ENCODE results near the gene KCNMB2.
"Not testable (repeated sequence)": the region's sequence is repeated elsewhere in the genome, so short reads cannot be mapped to it uniquely, and the experiment has no call there.

Gene KCNMB2

GRCh38 chr3:178538056-178538455 lies 1.8 kb downstream of the KCNMB2 start:
- no peak overlapping the region for H3K27ac Mint-ChIP-seq
- H3K9me3 Mint-ChIP-seq = no peaks in the 10 kb centered on the region
- H3K27me3 Mint-ChIP-seq = peaks cover 33% of the 10 kb centered on the region
- no peak overlapping the region for H3K4me3 Mint-ChIP-seq
- peaks cover 1% of the 10 kb centered on the region for H3K36me3 Mint-ChIP-seq
- H3K4me1 Mint-ChIP-seq = peaks cover 7% of the 10 kb centered on the region

DNA sequence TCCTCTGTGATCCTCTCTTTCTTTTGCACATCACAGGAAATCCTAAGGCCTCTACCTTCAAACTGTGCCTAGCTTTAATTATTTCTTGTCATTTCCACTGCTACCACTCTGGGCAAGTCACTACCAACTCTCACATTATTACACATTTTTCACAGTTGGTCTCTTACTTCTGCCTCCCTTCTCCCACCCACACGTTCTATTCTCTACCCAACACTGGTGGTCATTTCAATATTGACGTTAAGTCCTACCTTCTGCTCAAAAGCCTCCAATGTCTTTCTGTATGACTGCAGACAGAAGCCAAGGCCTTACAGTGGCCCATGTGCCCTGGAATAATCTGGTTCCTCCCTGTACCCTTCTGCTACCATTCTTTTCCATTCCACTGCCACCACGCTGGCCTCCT lies 3.9 kb downstream of the KCNMB2 start:
- no peaks in the 10 kb centered on the region for H3K9me3 Mint-ChIP-seq
- H3K4me3 Mint-ChIP-seq = no peak overlapping the region
- H3K27ac Mint-ChIP-seq = no peak overlapping the region
- H3K27me3 Mint-ChIP-seq = peaks cover 34% of the 10 kb centered on the region
- peaks cover 7% of the 10 kb centered on the region for H3K4me1 Mint-ChIP-seq
- peaks cover 1% of the 10 kb centered on the region for H3K36me3 Mint-ChIP-seq

GRCh38 chr3:178545337-178545736 lies 9.1 kb downstream of the KCNMB2 start:
- Mint-ChIP-seq H3K27ac (no peak overlapping the region), H3K4me1 (no peaks in the 10 kb centered on the region), H3K9me3 (no peaks in the 10 kb centered on the region), H3K36me3 (peaks cover 1% of the 10 kb centered on the region), H3K27me3 (peaks cover 13% of the 10 kb centered on the region), H3K4me3 (no peak overlapping the region)

- peaks cover 1% of the 10 kb centered on the region for H3K36me3 Mint-ChIP-seq
- peaks cover 13% of the 10 kb centered on the region for H3K27me3 Mint-ChIP-seq
- H3K9me3 Mint-ChIP-seq = no peaks in the 10 kb centered on the region
- H3K27ac Mint-ChIP-seq = no peak overlapping the region
- H3K4me1 Mint-ChIP-seq = no peaks in the 10 kb centered on the region
- no peak overlapping the region for H3K4me3 Mint-ChIP-seq
Measured at GRCh38 chr3:178546079-178546478, 9.8 kb downstream of the KCNMB2 start.

GRCh38 chr3:178549426-178549825 lies 13.2 kb downstream of the KCNMB2 start:
- H3K27me3 Mint-ChIP-seq, H3K4me1 Mint-ChIP-seq, H3K4me3 Mint-ChIP-seq, H3K27ac Mint-ChIP-seq, H3K9me3 Mint-ChIP-seq, H3K36me3 Mint-ChIP-seq: not testable (repeated sequence)

DNA sequence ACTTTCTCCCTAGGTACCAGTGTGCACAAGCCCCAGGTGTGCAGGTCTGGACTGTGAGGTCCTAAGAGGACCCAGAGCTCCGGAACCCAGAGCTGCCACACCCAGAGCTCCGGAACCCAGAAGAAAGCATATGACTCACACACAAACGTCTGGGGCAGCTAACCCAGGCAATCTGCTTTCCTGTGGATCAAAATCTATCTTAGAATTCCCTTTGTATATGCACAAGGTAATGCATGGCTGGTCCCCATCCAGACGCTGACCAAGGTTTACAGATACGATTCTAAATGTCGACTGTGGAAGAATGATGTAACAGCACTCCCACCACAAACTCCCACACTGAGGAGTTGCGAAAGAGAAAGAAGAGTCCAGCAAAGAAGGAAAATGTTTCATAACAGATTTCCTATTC lies 15.7 kb downstream of the KCNMB2 start:
- Mint-ChIP-seq H3K36me3 (no peaks in the 10 kb centered on the region), H3K9me3 (no peaks in the 10 kb centered on the region), H3K27me3 (peaks cover 8% of the 10 kb centered on the region), H3K27ac (no peak overlapping the region), H3K4me1 (no peaks in the 10 kb centered on the region), H3K4me3 (no peak overlapping the region)

- no peaks in the 10 kb centered on the region for H3K27me3 Mint-ChIP-seq
- H3K27ac Mint-ChIP-seq = no peak overlapping the region
- no peaks in the 10 kb centered on the region for H3K4me1 Mint-ChIP-seq
- H3K9me3 Mint-ChIP-seq = no peaks in the 10 kb centered on the region
- H3K4me3 Mint-ChIP-seq = no peak overlapping the region
- no peaks in the 10 kb centered on the region for H3K36me3 Mint-ChIP-seq
Measured at GRCh38 chr3:178558637-178559036, 22.4 kb downstream of the KCNMB2 start.

- Mint-ChIP-seq H3K4me3 (no peak overlapping the region), H3K36me3 (no peaks in the 10 kb centered on the region), H3K27me3 (no peaks in the 10 kb centered on the region), H3K9me3 (no peaks in the 10 kb centered on the region), H3K4me1 (no peaks in the 10 kb centered on the region), H3K27ac (no peak overlapping the region)
Measured at GRCh38 chr3:178560759-178561158, 24.5 kb downstream of the KCNMB2 start.

GRCh38 chr3:178561239-178561638 lies 25.0 kb downstream of the KCNMB2 start:
- Mint-ChIP-seq H3K4me3 (no peak overlapping the region), H3K4me1 (no peaks in the 10 kb centered on the region), H3K36me3 (no peaks in the 10 kb centered on the region), H3K9me3 (no peaks in the 10 kb centered on the region), H3K27me3 (no peaks in the 10 kb centered on the region), H3K27ac (no peak overlapping the region)

DNA sequence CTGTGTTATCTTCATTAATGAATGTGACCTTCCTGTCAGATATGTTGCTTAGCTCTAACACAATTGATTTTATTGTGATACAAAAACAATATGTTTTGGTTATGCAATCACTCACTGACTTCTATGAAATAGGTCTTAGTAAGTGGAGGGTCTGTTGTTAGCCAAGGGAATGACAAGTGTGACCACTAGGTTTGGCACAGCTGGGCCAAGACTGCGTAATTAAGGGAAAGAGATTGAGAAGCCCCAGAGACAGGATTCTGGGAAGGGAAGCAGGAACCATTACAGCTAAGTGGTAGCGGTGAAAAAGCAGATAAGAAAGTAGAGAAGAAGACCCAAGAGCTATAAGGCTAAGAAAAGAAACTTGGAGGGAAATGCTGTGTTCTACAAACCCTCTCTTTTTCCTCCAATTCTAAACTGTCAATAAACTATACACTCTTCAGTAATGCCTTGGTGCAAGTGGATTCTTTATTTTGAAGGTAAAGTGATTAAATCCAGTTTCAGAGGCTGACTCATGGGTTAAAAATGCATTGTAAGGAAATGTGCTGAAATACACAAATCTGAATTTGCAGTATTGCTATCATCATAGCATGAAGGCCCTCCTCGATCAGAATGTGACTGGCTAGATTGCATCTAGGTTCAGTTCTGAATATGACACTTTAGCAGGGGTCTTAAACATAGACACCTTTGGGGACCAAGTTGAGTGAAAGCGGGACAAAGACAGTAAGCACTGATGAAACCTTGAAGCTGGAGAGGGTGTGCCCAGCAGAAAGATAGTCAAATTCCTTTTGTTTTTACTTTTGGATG lies 26.1 kb downstream of the KCNMB2 start:
- Mint-ChIP-seq H3K36me3 (no peaks in the 10 kb centered on the region), H3K27me3 (no peaks in the 10 kb centered on the region), H3K4me1 (no peaks in the 10 kb centered on the region), H3K27ac (no peak overlapping the region), H3K4me3 (no peak overlapping the region), H3K9me3 (no peaks in the 10 kb centered on the region)

DNA sequence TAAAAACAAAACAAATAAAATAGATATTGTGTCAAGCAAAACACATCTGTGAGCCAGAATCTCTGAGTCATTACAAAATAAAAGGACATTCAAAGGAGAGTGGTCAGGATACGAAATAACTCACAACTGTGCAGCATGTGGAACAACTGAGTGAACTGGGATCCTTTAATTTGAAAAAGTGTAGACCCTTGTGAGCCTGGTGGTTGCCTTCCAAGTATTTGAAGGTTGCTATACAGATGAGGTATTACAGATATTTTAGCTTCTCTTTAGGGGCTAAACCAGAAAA lies 26.7 kb downstream of the KCNMB2 start:
- Mint-ChIP-seq H3K4me1 (no peaks in the 10 kb centered on the region), H3K4me3 (no peak overlapping the region), H3K36me3 (no peaks in the 10 kb centered on the region), H3K27me3 (no peaks in the 10 kb centered on the region), H3K9me3 (no peaks in the 10 kb centered on the region), H3K27ac (no peak overlapping the region)

DNA sequence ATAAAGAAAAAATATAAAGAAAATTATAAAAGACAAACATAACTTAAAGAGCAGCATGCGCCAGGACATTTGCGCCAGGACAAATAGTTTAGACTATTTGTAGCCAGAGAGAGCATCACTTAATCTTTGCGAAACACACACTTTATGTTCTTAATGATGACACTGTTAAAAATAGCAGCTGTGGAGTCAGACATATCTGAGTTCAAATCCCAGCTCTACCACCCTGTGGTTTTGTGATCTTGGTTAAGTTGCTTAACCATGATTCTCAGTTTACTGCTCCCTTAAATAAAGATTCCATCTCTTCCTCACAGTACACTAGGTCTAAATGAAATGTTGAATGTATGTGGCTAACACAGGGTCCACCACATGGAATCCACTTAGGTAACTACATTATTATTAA lies 31.4 kb downstream of the KCNMB2 start:
- no peaks in the 10 kb centered on the region for H3K9me3 Mint-ChIP-seq
- H3K4me1 Mint-ChIP-seq = no peaks in the 10 kb centered on the region
- H3K27ac Mint-ChIP-seq = no peak overlapping the region
- no peak overlapping the region for H3K4me3 Mint-ChIP-seq
- no peaks in the 10 kb centered on the region for H3K27me3 Mint-ChIP-seq
- no peaks in the 10 kb centered on the region for H3K36me3 Mint-ChIP-seq

- no peak overlapping the region for H3K4me3 Mint-ChIP-seq
Measured at GRCh38 chr3:178568155-178568731, 32.0 kb downstream of the KCNMB2 start.

DNA sequence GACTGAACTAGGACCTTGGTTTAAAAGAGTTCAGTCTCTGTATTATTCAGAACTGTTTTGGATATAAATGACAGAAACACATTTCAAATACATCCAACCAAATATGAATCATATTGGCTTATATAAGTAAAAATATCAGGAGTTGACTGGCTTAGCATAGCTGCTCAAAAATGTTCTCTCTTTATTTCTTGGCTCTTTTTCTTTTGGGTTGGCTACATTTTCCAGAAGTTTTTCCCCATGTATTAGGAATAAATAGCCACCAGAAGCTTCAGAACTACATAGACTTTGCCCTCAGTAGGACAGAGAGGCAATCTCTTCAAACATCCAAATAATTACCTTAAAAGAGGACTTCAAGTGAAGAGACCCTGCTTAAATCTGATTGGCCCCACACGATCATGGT lies 32.7 kb downstream of the KCNMB2 start:
- H3K9me3 Mint-ChIP-seq = no peaks in the 10 kb centered on the region
- no peak overlapping the region for H3K27ac Mint-ChIP-seq
- no peaks in the 10 kb centered on the region for H3K4me1 Mint-ChIP-seq
- no peaks in the 10 kb centered on the region for H3K36me3 Mint-ChIP-seq
- no peaks in the 10 kb centered on the region for H3K27me3 Mint-ChIP-seq
- no peak overlapping the region for H3K4me3 Mint-ChIP-seq

More at GRCh38 chr3:178568155-178568731, 32.0 kb downstream of the KCNMB2 start:
- Mint-ChIP-seq H3K27ac (no peak overlapping the region), H3K9me3 (no peaks in the 10 kb centered on the region), H3K27me3 (no peaks in the 10 kb centered on the region), H3K36me3 (no peaks in the 10 kb centered on the region), H3K4me1 (no peaks in the 10 kb centered on the region)

DNA sequence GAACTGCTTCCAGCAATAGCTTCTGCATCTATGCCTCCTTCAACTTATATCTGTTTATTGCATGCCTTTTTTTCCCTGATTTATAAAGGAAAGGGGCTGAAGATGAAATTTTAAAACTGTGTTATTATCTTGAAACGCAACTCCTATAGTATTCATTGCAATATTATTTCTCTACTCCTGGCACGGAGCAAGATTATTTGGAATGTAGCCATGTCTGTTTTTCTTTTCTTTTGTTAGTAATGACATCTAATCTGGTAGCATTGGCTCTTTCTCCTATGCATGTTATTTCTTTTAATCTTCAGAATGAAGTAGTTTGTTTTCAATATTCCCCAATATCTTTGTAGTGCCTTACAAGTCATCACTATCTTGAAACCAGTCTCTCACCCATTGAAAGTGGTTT lies 33.6 kb downstream of the KCNMB2 start:
- H3K36me3 Mint-ChIP-seq = no peaks in the 10 kb centered on the region
- H3K4me1 Mint-ChIP-seq = no peaks in the 10 kb centered on the region
- no peak overlapping the region for H3K4me3 Mint-ChIP-seq
- no peaks in the 10 kb centered on the region for H3K9me3 Mint-ChIP-seq
- no peaks in the 10 kb centered on the region for H3K27me3 Mint-ChIP-seq
- no peak overlapping the region for H3K27ac Mint-ChIP-seq

GRCh38 chr3:178583963-178584575 lies 47.8 kb downstream of the KCNMB2 start:
- Mint-ChIP-seq H3K27me3 (no peaks in the 10 kb centered on the region), H3K4me3 (no peak overlapping the region), H3K9me3 (peaks cover 8% of the 10 kb centered on the region), H3K4me1 (no peaks in the 10 kb centered on the region), H3K27ac (no peak overlapping the region), H3K36me3 (no peaks in the 10 kb centered on the region)
